IPS-20b (cell line): Measurements from ENCODE around the gene RPS21.

ENCODE experiments used
- H3K27ac ChIP-seq: one replicate; pipeline ENCODE4 v1.5.1; 2013; ENCODE audit warnings: low read length
- H3K27me3 ChIP-seq: 2 replicates; pipeline ENCODE4 v1.6.1; 2013; ENCODE audit warnings: mild to moderate bottlenecking, low read length, inconsistent platforms; ENCODE audit not compliant: insufficient read depth
- H3K36me3 ChIP-seq: 2 replicates; pipeline ENCODE4 v1.6.1; 2013; ENCODE audit warnings: low read depth, mild to moderate bottlenecking, inconsistent platforms, low read length, moderate library complexity; ENCODE audit not compliant: insufficient read depth
- H3K4me1 ChIP-seq: 2 replicates; pipeline ENCODE4 v1.6.1; 2013; ENCODE audit warnings: mild to moderate bottlenecking, control low read depth, inconsistent platforms, low read length, moderate library complexity; ENCODE audit not compliant: insufficient read depth
- H3K4me3 ChIP-seq: 2 replicates; pipeline ENCODE4 v1.5.1; 2013; ENCODE audit warnings: mild to moderate bottlenecking, low read length, inconsistent platforms
- H3K9ac ChIP-seq: 2 replicates; pipeline ENCODE4 v1.6.1; 2013; ENCODE audit warnings: low read depth, mild to moderate bottlenecking, inconsistent platforms, low read length, moderate library complexity
- H3K9me3 ChIP-seq: 2 replicates; pipeline ENCODE4 v1.6.1; 2013; ENCODE audit warnings: mild to moderate bottlenecking, low read depth, low read length, inconsistent platforms; ENCODE audit not compliant: insufficient read depth

Gene RPS21

DNA sequence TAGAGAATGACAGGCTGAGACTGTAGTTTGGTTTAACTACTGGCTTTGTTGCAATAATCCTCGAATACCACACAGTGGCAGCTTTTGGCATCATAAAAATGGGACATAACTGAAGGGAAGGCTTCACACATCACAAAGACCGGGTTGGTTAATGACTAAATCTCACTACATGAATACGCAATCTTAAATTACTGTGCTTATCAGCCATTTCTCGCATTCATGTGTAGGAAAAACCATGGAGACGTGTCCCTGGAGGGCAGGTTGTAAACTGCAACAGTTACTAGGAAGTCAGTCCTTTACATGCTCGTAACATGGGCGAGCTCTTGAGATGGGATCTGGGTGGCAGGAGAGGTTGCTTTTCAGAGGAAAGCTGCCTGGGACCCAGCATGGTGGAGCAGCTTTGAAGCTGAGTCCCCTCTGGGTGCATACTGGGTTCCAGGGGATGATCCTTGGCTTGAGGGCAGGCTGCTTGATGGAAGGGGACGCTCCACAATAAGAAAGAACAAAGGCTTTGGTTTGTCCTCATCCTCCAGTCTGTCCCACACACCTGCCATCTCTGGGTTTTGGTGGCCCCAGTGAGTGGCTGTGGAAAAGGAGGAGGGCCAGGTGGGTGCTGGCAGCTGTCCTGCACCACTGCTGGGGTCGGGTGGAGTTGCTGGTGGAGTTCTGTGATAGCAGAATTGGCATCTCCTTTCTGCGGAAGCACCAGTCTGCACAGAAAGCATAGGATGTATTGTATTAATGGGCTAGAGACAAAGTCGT lies 2.1 kb downstream of the RPS21 start:
- H3K4me3 ChIP-seq, result no peak overlapping the region; the same call in 1 of the 2 replicates
- 0 out of 2 replicates have a peak overlapping the region, but pooled peaks have one; percentile 100 for H3K9ac ChIP-seq
- H3K36me3 ChIP-seq, result peaks cover 32% of the 10 kb centered on the region
- H3K9me3 ChIP-seq, result no peaks in the 10 kb centered on the region
- peak overlapping the region; percentile 18 for H3K27ac ChIP-seq
- H3K4me1 ChIP-seq, result no peaks in the 10 kb centered on the region; the same call in 1 of the 2 replicates
- no peaks in the 10 kb centered on the region for H3K27me3 ChIP-seq

DNA sequence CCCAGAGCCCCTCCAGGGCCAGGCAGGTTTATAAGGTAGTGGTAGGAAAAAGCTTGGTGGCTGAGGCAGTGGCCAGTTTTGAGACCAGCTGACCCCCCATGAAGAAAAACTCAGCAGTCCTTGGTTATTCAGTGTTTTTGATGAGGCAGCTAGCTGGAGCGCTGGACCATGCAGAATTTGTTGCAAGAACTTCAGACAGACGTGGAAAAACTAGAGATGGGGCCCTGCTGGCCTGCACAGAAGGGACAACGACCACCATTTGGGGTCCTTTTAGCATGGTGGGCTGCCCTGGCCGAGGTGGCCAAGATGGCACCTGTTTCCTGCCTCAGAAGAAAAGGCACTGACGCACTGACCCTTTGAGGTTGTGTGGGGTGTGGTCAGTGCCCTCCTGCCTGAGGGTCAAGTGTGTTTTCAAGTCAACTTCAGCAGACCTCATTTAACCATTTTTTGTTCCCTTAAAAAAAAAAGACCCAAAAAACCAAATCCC lies 2.7 kb downstream of the RPS21 start:
- H3K9me3 ChIP-seq, result no peaks in the 10 kb centered on the region
- peaks cover 32% of the 10 kb centered on the region for H3K36me3 ChIP-seq
- H3K27me3 ChIP-seq, result no peaks in the 10 kb centered on the region
- no peaks in the 10 kb centered on the region; the same call in 1 of the 2 replicates for H3K4me1 ChIP-seq
- no peak overlapping the region for H3K27ac ChIP-seq
- H3K9ac ChIP-seq, result no peak overlapping the region
- H3K4me3 ChIP-seq, result no peak overlapping the region

DNA sequence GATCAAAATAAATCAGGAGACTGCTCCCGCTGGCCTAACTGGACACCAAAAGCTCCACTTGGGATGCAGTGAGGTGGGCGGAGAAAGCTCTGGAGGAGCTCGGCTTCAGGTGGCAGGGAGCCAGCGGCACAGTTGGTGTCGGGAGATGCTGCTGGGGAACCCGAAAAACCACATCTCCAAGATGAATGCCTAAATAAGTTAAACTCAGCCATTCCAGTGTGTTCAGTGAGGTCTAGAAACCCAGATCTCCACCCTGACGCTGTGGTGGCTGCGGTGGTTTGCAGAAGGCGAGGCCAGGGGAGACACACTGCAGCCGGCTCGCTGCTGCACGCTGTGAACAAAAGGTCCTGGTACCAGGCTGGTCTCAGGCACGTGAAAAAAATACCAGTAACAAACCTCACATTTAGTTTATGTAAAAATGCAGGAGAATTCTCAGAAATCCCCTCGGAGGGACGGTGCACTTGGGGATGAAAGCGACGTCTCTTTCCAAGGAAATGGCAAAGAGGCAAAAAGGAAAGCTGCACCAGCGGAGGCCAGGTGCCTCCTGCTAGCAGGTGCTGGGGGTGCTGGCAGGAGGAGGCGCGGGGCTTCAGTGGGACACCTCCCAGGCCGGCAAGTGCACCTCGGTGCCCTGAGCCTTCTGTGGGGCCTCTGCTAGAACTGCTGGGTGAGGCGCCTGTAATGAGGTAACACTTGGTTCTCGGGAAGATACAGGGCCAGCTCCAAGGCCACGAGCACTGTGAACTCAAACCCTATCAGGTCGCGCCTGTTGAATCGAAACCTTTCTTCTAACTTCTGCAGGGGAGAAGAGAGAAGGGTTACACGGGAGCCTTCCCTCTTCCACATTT lies 3.6 kb downstream of the RPS21 start:
- H3K27me3 ChIP-seq, result no peaks in the 10 kb centered on the region
- H3K4me3 ChIP-seq, result no peak overlapping the region
- H3K36me3 ChIP-seq, result peaks cover 32% of the 10 kb centered on the region
- no peaks in the 10 kb centered on the region for H3K9me3 ChIP-seq
- H3K27ac ChIP-seq, result no peak overlapping the region
- H3K9ac ChIP-seq, result no peak overlapping the region
- no peaks in the 10 kb centered on the region; the same call in 1 of the 2 replicates for H3K4me1 ChIP-seq

DNA sequence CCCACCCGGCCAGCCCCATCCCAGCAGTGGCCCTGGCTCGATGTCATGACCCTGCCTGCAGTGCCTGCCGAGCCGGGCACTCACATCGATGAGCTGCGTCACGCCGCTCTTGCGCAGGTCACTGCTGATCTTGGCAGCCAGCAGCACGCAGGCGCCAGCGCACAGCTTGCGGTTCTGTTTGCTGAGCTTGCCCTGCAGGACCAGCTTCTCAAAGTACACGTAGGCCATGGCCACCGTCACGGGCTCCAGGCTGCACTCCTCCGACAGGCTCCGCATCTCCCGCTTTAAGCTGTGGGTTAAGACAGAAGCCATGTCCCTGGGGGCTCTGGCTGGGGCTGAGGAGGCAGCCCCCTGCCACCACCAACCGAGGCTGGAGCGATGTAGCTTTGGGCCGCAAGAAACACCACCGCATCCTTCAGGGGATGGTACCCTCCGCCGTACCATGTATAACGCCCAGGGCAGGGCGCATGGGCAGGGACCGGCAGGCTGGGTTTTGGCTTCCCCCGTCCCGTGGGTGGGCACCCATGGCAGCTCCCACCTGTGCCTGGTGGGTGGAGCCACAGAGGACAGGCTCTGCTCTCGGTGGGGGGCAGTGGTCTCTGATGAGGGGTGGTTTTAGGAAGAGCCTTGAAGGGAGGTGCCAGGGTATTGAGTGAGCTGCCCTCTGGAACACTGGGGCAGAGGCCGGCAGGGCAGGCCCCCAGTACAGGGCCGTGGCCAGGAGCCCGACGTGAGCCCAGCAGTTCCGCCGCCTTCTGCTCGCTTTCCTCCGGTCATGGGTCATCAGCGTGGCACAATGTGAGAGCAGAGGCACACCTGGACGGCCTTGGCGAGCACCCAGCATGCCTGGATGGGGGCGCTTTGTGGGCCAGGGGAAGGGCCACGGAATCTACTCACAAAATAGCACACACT lies 4.5 kb downstream of the RPS21 start:
- Histone ChIP-seq H3K9me3 (no peaks in the 10 kb centered on the region), H3K27me3 (no peaks in the 10 kb centered on the region), H3K4me3 (no peak overlapping the region), H3K36me3 (peaks cover 32% of the 10 kb centered on the region), H3K9ac (no peak overlapping the region), H3K27ac (no peak overlapping the region), H3K4me1 (no peaks in the 10 kb centered on the region; the same call in 1 of the 2 replicates)

DNA sequence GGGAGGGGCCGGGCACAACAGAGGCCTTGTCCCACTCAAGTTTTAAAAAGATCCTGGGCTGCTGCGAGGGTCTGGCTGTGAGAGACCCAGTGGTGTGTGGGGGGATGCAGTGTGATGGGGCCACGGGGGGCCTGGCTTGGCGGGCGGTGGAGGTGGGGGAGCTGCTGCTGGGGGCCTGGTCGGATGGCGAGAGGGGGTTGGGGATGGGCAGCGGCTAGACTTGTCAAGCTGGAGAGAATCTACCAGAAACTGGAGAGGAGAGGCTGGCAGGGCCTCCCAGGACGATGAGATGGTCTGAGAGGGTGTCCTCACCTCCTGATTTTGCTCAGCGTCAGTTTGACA lies 5.1 kb downstream of the RPS21 start:
- no peaks in the 10 kb centered on the region for H3K9me3 ChIP-seq
- no peak overlapping the region for H3K4me3 ChIP-seq
- no peaks in the 10 kb centered on the region; the same call in 1 of the 2 replicates for H3K4me1 ChIP-seq
- H3K27ac ChIP-seq, result no peak overlapping the region
- no peaks in the 10 kb centered on the region for H3K27me3 ChIP-seq
- no peak overlapping the region for H3K9ac ChIP-seq
- H3K36me3 ChIP-seq, result peaks cover 32% of the 10 kb centered on the region

DNA sequence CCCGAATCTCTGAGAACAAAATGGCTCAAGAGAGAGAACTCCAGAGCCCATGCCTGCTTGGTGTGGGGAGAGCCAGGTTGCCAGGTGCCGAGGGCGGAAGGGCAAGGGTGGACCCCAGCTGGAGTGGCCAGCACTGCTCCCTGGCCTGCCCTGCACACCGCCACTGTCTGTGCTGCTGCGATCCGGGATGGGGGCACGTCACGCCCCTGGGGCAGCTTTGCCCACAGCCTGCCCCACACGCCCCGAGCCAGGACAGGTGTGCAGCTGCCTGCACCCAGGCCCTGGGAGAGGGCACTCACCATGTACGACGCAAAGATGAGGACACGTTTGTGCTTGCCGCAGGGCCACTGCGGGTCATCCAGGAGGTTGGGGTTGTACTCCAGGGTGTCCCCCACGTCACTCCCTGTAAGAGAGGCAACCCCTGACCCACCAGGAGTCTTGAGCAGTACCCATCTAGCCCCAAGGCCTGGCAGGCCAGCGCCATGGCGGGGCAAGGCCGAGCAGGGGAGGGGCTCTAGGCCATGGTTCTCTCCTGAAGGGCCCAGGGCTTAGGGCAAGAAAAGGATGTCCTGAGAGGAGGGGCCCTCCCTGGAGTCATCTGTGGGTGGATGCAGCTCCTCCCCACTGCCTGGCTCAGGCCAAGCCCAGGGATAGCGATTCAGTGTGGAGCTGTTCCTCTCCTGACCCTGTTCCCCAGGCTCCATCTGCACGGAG lies 5.9 kb downstream of the RPS21 start:
- Histone ChIP-seq H3K9ac (no peak overlapping the region), H3K27ac (no peak overlapping the region), H3K9me3 (no peaks in the 10 kb centered on the region), H3K4me1 (no peaks in the 10 kb centered on the region; the same call in 1 of the 2 replicates), H3K27me3 (no peaks in the 10 kb centered on the region), H3K36me3 (peaks cover 26% of the 10 kb centered on the region), H3K4me3 (no peak overlapping the region)

DNA sequence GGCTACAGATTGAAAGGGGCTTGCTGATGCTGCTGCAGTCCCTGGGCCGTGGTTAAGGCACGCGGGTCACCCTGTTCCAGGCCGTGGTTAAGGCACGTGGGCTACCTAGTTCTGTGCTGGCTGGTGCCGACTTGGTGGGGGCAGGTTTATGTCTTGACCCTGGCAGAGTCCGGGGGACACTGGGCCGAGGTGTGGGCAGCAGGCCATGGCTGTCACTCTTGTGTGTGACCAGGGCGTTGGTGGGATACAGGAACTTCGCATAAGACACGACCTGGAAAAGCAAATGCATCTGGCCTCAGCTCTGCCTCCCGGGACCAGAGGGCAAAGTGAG lies 6.4 kb downstream of the RPS21 start:
- Histone ChIP-seq H3K9me3 (no peaks in the 10 kb centered on the region), H3K27me3 (no peaks in the 10 kb centered on the region), H3K9ac (no peak overlapping the region), H3K36me3 (peaks cover 21% of the 10 kb centered on the region), H3K27ac (no peak overlapping the region), H3K4me3 (no peak overlapping the region), H3K4me1 (no peaks in the 10 kb centered on the region; the same call in 1 of the 2 replicates)

DNA sequence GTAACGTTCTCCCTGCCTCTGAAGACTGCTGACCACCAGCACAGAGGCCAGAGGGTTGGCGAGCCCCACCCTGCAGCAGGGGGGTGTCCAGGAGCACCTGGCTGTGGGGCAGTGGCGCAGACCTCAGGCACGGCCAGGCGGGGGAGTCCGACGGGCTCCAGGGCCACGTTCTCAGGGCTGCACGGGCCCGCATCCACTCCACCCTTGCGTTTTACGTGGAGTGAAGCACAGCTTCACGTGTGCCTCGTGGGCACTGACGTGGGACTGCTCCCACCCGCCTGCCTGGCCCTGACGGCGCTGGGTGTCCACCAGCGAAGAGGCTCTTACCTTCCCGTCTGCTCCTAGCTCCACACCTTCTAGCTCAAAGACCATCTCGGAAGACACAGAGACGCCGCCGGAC lies 6.9 kb downstream of the RPS21 start:
- H3K4me1 ChIP-seq, result no peaks in the 10 kb centered on the region; the same call in 1 of the 2 replicates

DNA sequence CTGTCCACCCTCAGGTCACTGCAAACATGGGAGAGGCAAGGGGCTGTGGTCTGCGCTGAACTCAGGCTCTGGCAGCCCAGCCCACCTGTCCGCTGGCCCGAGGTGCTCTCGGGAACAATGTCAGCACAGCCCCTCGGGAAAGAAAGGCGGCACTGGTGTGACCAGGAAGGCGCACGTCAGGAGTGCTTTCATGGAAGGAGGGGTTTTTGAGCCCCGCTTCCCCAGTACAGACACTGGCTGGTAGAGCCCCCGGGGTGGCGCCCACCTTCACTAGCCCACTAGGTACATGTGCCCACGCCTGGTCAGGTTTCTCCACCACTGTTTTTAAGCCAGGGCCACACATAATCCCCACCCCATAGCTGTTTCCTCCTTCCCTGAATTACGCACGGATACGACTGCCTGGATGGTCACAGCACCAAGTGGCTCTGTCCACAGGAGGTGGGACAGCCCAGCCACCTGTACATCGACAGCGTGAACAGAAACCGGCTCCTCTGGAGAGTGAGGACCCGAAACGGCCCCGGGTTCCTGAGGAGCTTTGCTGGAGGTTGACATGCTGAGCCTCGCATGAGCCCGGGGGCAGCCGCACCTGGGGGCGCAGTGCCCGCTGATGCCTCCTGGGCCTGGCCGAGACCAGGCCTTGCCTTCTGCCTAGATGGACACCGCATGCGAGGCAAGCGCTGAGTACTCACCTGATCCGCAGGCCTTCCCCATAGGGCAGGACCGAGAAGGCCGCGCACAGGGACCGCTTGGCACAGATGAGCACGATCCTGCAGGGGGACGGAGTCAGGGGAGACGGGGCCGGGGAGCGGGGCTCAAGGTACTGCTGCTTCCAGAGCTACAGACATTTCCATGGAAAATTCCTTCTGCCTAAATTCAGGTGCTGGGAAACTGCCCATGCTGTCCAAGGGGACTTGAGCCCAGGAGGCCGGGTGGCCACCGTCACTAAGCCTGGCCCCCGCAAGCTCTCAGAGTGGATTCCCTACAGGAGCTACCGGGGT lies 7.6 kb downstream of the RPS21 start:
- Histone ChIP-seq H3K9ac (no peak overlapping the region), H3K4me1 (no peaks in the 10 kb centered on the region), H3K36me3 (peaks cover 8% of the 10 kb centered on the region), H3K27ac (no peak overlapping the region), H3K9me3 (no peaks in the 10 kb centered on the region), H3K4me3 (no peak overlapping the region), H3K27me3 (no peaks in the 10 kb centered on the region)

More for the DNA sequence above, 6.9 kb downstream of the RPS21 start:
- peaks cover 15% of the 10 kb centered on the region for H3K36me3 ChIP-seq
- H3K27ac ChIP-seq, result no peak overlapping the region
- H3K9ac ChIP-seq, result no peak overlapping the region
- H3K27me3 ChIP-seq, result no peaks in the 10 kb centered on the region
- no peaks in the 10 kb centered on the region for H3K9me3 ChIP-seq
- no peak overlapping the region for H3K4me3 ChIP-seq
